Stimulated activated CD8-positive, alpha-beta memory T cell treated with anti-CD3 and anti-CD28 coated beads, Interleukin-12 subunit alpha, Interleukin-12 subunit beta, amount 100 ng/mL, for 24 hours (primary cell): ENCODE results near the gene S1PR4.
A peak's percentile ranks its signal among the peaks of the same experiment; 100 is the strongest.
"Not testable (repeated sequence)": the region's sequence is repeated elsewhere in the genome, so short reads cannot be mapped to it uniquely, and the experiment has no call there.

Source experiments
- DNase-seq: peaks from one replicate; pipeline ENCODE4 v3.0.0-alpha.2; 2020; ENCODE audit errors: extremely low read depth

Gene S1PR4

GRCh38 chr19:3194106-3195087 is 15.8 kb downstream of the S1PR4 start:
- no peak for DNase-seq

- no peak for DNase-seq
These were observed 17.7 kb downstream of the S1PR4 start for GRCh38 chr19:3196064-3196932.

GRCh38 chr19:3196933-3197205 is 18.3 kb downstream of the S1PR4 start:
- DNase-seq, result no peak

GRCh38 chr19:3198901-3199700 is 20.5 kb downstream of the S1PR4 start:
- DNase-seq, result no peak

GRCh38 chr19:3201072-3201700 is 22.6 kb downstream of the S1PR4 start:
- no peak for DNase-seq

- no peak for DNase-seq
These were observed 23.3 kb downstream of the S1PR4 start for GRCh38 chr19:3201911-3202310.

GRCh38 chr19:3202346-3202745 is 23.8 kb downstream of the S1PR4 start:
- DNase-seq, result no peak

GRCh38 chr19:3202895-3203294 is 24.3 kb downstream of the S1PR4 start:
- DNase-seq, result not testable (repeated sequence)

- no peak for DNase-seq
These were observed 25.5 kb downstream of the S1PR4 start for GRCh38 chr19:3203805-3204645.

- no peak for DNase-seq
These were observed 26.2 kb downstream of the S1PR4 start for GRCh38 chr19:3204646-3205275.

GRCh38 chr19:3206216-3206953 is 27.8 kb downstream of the S1PR4 start:
- DNase-seq, result no peak

GRCh38 chr19:3207461-3208242 is 29.1 kb downstream of the S1PR4 start:
- DNase-seq, result no peak

- DNase-seq, result no peak
These were observed 30.0 kb downstream of the S1PR4 start for GRCh38 chr19:3208317-3209207.

GRCh38 chr19:3210347-3211017 is 31.9 kb downstream of the S1PR4 start:
- DNase-seq, result peak; percentile 30

- DNase-seq, result no peak
These were observed 32.6 kb downstream of the S1PR4 start for GRCh38 chr19:3211191-3211590.

- no peak for DNase-seq
These were observed 34.6 kb downstream of the S1PR4 start for GRCh38 chr19:3213159-3213558.

GRCh38 chr19:3216874-3217273 is 38.3 kb downstream of the S1PR4 start:
- no peak for DNase-seq
